Suprapubic skin (tissue), 4 donors: ENCODE results near the gene THEM4. TPM values are rescaled to one million over a fixed set of nuclear protein-coding genes. Genes with fewer than 3 reads are reported as not detected.
A peak's percentile ranks its signal among the peaks of the same experiment; 100 is the strongest.

Experiments
- DNase-seq, 2 donors: peaks; one replicate each; pipeline ENCODE4 v3.0.0-alpha.2; 2019; ENCODE audit warnings: low spot score in 2 of 2
- H3K27ac ChIP-seq: fragments of 200-600 bp; sonication (generic); one replicate; pipeline ENCODE4 v1.5.1; 2019
- H3K27me3 ChIP-seq: fragments of 200-600 bp; sonication (generic); one replicate; pipeline ENCODE4 v1.5.1; 2019
- H3K36me3 ChIP-seq: fragments of 200-600 bp; sonication (generic); one replicate; pipeline ENCODE4 v1.5.1; 2019
- H3K4me1 ChIP-seq: fragments of 200-600 bp; sonication (generic); one replicate; pipeline ENCODE4 v1.5.1; 2019
- H3K4me3 ChIP-seq: fragments of 200-600 bp; sonication (generic); one replicate; pipeline ENCODE4 v1.5.1; 2019; ENCODE audit warnings: mild to moderate bottlenecking
- H3K9me3 ChIP-seq: fragments of 200-600 bp; sonication (generic); one replicate; pipeline ENCODE4 v1.5.1; 2019
- EP300 ChIP-seq: sonication (generic); formaldehyde crosslinking; IDR thresholded peaks from one replicate; pipeline ENCODE4 v1.6.1; 2017; ENCODE audit warnings: antibody characterized with exemption
- POLR2A ChIP-seq, 2 donors: fragments of 450-650 bp; IDR thresholded peaks; one replicate each; pipeline ENCODE4 v1.6.1; 2017; ENCODE audit warnings: antibody characterized with exemption in 2 of 2, mild to moderate bottlenecking in 2 of 2, moderate library complexity in 2 of 2
- POLR2AphosphoS5 ChIP-seq, 3 donors: sonication (generic); formaldehyde crosslinking; IDR thresholded peaks; one replicate each; pipeline ENCODE4 v1.6.1; 2017; ENCODE audit warnings: antibody characterized with exemption in 3 of 3
- WGBS: methylation state at CpG from one replicate; pipeline ENCODE4 v1.1.5; 2018; 5-methylcytosine and 5-hydroxymethylcytosine counted together
- total RNA-seq, 4 donors: library from RNA; depleted of rRNA; stranded (reverse); fragments of >200 nt; gene quantifications; one replicate each; pipeline ENCODE4 v1.1.0, GENCODE V29; 2016
- TF ChIP-seq, protein P1 (sequence below), 2 donors: fragments of 200-600 bp in 1 of 2; fragments of 450-650 bp in 1 of 2; sonication (generic) in 1 of 2; IDR thresholded peaks; one replicate each; pipeline ENCODE4 v1.5.1; 2016 to 2019; ENCODE audit warnings: antibody characterized with exemption in 2 of 2, mild to moderate bottlenecking in 1 of 2, moderate library complexity in 1 of 2

Gene THEM4
- total RNA-seq, 4 donors from 2014 or later: 6.7 to 31.5 (median 8.9) TPM

- no peaks in the 10 kb centered on the region for H3K27me3 ChIP-seq
- H3K27ac ChIP-seq: peak overlapping the region; percentile 91
- no peaks in the 10 kb centered on the region for H3K9me3 ChIP-seq
- H3K4me3 ChIP-seq: no peak overlapping the region
- TF ChIP-seq EP300 (no peak), POLR2A (IDR thresholded peaks at IDR 0.05) (peak in 1 of 2 donors; percentile 23)
- H3K4me1 ChIP-seq: peaks cover 72% of the 10 kb centered on the region
- peak in 1 of 2 donors; percentile 66 for DNase-seq
- no peaks in the 10 kb centered on the region for H3K36me3 ChIP-seq
- 64% methylated on average over 3 of the region's 3 CpGs for WGBS
Observed at GRCh38 chr1:151944857-151945575, 35.7 kb upstream of the THEM4 start.

- Histone ChIP-seq H3K27ac (peak overlapping the region; percentile 91), H3K4me3 (no peak overlapping the region), H3K9me3 (no peaks in the 10 kb centered on the region), H3K27me3 (no peaks in the 10 kb centered on the region), H3K4me1 (peaks cover 70% of the 10 kb centered on the region), H3K36me3 (no peaks in the 10 kb centered on the region)
- WGBS: 37% methylated on average over 7 of the region's 7 CpGs
- TF ChIP-seq, protein P1, sequence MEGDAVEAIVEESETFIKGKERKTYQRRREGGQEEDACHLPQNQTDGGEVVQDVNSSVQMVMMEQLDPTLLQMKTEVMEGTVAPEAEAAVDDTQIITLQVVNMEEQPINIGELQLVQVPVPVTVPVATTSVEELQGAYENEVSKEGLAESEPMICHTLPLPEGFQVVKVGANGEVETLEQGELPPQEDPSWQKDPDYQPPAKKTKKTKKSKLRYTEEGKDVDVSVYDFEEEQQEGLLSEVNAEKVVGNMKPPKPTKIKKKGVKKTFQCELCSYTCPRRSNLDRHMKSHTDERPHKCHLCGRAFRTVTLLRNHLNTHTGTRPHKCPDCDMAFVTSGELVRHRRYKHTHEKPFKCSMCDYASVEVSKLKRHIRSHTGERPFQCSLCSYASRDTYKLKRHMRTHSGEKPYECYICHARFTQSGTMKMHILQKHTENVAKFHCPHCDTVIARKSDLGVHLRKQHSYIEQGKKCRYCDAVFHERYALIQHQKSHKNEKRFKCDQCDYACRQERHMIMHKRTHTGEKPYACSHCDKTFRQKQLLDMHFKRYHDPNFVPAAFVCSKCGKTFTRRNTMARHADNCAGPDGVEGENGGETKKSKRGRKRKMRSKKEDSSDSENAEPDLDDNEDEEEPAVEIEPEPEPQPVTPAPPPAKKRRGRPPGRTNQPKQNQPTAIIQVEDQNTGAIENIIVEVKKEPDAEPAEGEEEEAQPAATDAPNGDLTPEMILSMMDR (IDR thresholded peaks at IDR 0.05): no peak
- TF ChIP-seq POLR2A (IDR thresholded peaks at IDR 0.05) (no peak), POLR2AphosphoS5 (IDR thresholded peaks at IDR 0.05) (peak; percentile 35 to 89 (median 60)), EP300 (no peak)
- DNase-seq: peak in 1 of 2 donors; percentile 70
Observed at GRCh38 chr1:151944126-151944856, 35.0 kb upstream of the THEM4 start.

DNA sequence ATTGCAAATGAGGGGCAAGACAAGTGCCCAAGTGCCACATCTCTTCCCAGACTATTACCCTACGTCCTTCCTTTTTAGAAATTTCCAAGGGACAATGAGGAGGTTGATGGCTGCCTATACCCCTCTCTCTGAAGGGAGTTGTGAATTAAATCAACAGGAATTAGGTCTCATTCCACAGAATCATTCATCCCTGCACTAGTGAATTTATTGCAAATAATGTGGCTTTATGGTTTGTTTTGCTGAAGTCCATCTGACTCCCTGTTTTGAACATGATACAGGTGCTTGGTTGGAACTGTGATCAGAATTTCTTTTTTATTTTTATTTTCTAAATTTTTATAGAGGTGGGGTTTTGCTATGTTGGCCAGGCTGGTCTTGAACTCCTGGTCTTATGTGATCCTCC lies 34.3 kb upstream of the THEM4 start:
- Histone ChIP-seq H3K4me1 (peaks cover 63% of the 10 kb centered on the region), H3K27ac (peak overlapping the region; percentile 91), H3K27me3 (no peaks in the 10 kb centered on the region), H3K4me3 (no peak overlapping the region), H3K9me3 (no peaks in the 10 kb centered on the region), H3K36me3 (no peaks in the 10 kb centered on the region)
- TF ChIP-seq, protein P1 (IDR thresholded peaks at IDR 0.05): no peak
- TF ChIP-seq EP300: no peak
- DNase-seq: no peak
- 94% methylated on average over 1 of the region's 1 CpG for WGBS

GRCh38 chr1:151942882-151943281 lies 33.6 kb upstream of the THEM4 start:
- Histone ChIP-seq H3K27me3 (no peaks in the 10 kb centered on the region), H3K9me3 (no peaks in the 10 kb centered on the region), H3K27ac (peak overlapping the region; percentile 14), H3K4me3 (no peak overlapping the region), H3K4me1 (peaks cover 58% of the 10 kb centered on the region), H3K36me3 (no peaks in the 10 kb centered on the region)
- no peak for DNase-seq
- WGBS: 81% methylated on average over 1 of the region's 1 CpG
- TF ChIP-seq POLR2A (IDR thresholded peaks at IDR 0.05) (no peak), POLR2AphosphoS5 (IDR thresholded peaks at IDR 0.05) (no peak), EP300 (no peak)
- TF ChIP-seq, protein P1 (IDR thresholded peaks at IDR 0.05): no peak

DNA sequence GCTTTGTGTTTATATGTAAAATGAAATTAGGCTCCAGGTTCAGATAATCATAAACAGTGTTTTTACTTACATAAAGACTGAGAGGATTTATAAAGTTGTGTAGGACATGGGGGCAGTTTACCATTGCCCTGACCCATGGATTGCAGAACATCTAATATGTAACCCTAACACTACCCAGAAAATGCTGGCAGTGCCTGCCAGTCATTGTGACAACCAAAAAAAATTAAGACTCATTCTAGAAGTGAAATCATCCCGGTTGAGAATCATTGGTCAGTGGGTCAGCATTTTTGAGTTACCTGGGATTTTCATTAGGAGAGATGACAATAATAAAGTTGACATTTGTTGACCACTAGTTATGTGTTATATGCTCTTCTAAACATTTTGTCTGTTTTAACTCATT lies 31.2 kb upstream of the THEM4 start:
- Histone ChIP-seq H3K9me3 (no peaks in the 10 kb centered on the region), H3K4me1 (peaks cover 36% of the 10 kb centered on the region), H3K4me3 (no peak overlapping the region), H3K36me3 (no peaks in the 10 kb centered on the region), H3K27ac (peak overlapping the region; percentile 36), H3K27me3 (no peaks in the 10 kb centered on the region)
- WGBS: 50% methylated on average over 1 of the region's 1 CpG
- TF ChIP-seq, protein P1 (IDR thresholded peaks at IDR 0.05): no peak
- TF ChIP-seq EP300 (no peak), POLR2A (IDR thresholded peaks at IDR 0.05) (no peak), POLR2AphosphoS5 (IDR thresholded peaks at IDR 0.05) (no peak)
- no peak for DNase-seq
